Measurements from ENCODE around the gene NKAIN2.

DNA sequence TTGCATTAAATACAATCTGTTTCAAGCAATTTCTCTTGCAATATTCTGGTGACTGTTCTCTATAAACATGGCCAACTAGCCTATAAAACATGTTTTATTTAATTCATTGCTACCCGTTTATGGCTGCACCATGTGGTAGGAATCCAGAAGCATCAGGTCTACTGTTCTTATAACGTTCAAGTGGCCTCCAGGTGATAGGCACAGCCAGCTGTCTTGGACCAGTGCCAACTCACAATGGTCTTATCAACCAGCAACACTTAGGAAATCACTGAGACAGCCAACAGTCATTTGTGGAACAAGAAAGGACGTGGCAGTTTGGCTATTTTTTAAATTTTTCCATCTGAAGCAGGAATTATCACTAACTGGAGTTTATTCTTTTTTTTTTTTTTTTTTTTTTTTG, 193.6 kb downstream of the NKAIN2 start:
- TF ChIP-seq, protein P1, sequence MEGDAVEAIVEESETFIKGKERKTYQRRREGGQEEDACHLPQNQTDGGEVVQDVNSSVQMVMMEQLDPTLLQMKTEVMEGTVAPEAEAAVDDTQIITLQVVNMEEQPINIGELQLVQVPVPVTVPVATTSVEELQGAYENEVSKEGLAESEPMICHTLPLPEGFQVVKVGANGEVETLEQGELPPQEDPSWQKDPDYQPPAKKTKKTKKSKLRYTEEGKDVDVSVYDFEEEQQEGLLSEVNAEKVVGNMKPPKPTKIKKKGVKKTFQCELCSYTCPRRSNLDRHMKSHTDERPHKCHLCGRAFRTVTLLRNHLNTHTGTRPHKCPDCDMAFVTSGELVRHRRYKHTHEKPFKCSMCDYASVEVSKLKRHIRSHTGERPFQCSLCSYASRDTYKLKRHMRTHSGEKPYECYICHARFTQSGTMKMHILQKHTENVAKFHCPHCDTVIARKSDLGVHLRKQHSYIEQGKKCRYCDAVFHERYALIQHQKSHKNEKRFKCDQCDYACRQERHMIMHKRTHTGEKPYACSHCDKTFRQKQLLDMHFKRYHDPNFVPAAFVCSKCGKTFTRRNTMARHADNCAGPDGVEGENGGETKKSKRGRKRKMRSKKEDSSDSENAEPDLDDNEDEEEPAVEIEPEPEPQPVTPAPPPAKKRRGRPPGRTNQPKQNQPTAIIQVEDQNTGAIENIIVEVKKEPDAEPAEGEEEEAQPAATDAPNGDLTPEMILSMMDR (conservative IDR thresholded peaks at IDR 0.05; ENCODE audit: low read depth, low read length) = no peak
- TF ChIP-seq EZH2 (IDR thresholded peaks at IDR 0.05; ENCODE audit: borderline replicate concordance, low read depth, low read length, poor library complexity, severe bottlenecking) = no peak
